BE2C (cell line): ENCODE results near the gene CES2.

ENCODE experiments used
- DNase-seq: peaks from one replicate; pipeline ENCODE4 v3.0.0-alpha.2; 2020
- H3K27me3 ChIP-seq: fragments of 250-450 bp; sonication (Bioruptor Pico); 2 replicates; pipeline ENCODE4 v1.5.1; 2020; ENCODE audit warnings: mild to moderate bottlenecking
- H3K36me3 ChIP-seq: fragments of 250-450 bp; sonication (Bioruptor Pico); 2 replicates; pipeline ENCODE4 v1.5.1; 2020; ENCODE audit warnings: mild to moderate bottlenecking
- H3K4me1 ChIP-seq: fragments of 250-450 bp; sonication (Bioruptor Pico); 2 replicates; pipeline ENCODE4 v1.5.1; 2020
- H3K4me3 ChIP-seq: 2 replicates; pipeline ENCODE4 v1.5.1; 2011; ENCODE audit warnings: low read depth, low read length
- H3K9me3 ChIP-seq: fragments of 250-450 bp; sonication (Bioruptor Pico); 2 replicates; pipeline ENCODE4 v1.5.1; 2020
- TF ChIP-seq, protein P1 (sequence below): IDR thresholded peaks from 2 replicates; pipeline ENCODE4 v1.5.1; 2012; ENCODE audit warnings: mild to moderate bottlenecking, low read depth, low read length

CES2 gene

GRCh38 chr16:66927918-66928649, 7.2 kb upstream of the CES2 start:
- Histone ChIP-seq H3K36me3 (no peaks in the 10 kb centered on the region), H3K9me3 (no peaks in the 10 kb centered on the region), H3K4me1 (peaks cover 12% of the 10 kb centered on the region), H3K4me3 (no peak overlapping the region), H3K27me3 (peaks cover 5% of the 10 kb centered on the region; the same call in 1 of the 2 replicates)
- no peak for DNase-seq
- TF ChIP-seq, protein P1, sequence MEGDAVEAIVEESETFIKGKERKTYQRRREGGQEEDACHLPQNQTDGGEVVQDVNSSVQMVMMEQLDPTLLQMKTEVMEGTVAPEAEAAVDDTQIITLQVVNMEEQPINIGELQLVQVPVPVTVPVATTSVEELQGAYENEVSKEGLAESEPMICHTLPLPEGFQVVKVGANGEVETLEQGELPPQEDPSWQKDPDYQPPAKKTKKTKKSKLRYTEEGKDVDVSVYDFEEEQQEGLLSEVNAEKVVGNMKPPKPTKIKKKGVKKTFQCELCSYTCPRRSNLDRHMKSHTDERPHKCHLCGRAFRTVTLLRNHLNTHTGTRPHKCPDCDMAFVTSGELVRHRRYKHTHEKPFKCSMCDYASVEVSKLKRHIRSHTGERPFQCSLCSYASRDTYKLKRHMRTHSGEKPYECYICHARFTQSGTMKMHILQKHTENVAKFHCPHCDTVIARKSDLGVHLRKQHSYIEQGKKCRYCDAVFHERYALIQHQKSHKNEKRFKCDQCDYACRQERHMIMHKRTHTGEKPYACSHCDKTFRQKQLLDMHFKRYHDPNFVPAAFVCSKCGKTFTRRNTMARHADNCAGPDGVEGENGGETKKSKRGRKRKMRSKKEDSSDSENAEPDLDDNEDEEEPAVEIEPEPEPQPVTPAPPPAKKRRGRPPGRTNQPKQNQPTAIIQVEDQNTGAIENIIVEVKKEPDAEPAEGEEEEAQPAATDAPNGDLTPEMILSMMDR = no peak

DNA sequence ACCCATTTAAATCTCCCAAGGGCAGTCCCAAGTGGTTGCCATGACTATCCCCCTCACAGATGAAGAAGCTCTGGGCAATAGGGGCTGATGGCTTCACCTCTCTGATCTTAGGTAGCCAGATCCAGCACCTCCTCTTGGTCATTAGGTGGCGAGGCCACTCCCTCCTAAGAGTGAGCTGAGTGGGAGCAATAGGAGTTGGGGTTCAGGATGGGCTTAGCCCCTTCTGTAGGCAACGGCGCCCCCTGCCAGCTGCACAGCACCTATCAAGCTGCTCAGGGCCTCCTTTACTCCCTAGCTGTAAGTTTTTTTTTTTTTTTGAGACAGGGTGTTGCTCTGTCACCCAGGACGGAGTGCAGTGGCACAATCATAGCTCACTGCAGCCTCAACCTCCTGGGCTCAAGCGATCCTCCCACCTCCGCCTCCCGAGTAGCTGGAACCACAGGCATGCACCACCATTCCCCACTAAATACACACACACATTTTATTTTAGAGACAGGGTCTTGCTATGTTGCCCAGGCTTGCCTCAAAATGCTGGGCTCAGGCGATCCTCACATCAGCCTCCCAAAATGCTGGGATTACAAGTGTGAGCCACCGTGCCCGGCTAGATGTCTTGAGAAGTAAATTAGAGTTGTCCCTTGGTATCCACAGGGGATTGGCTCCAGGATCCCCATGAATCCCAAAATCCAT, 6.5 kb upstream of the CES2 start:
- H3K4me3 ChIP-seq = no peak overlapping the region
- peaks cover 7% of the 10 kb centered on the region for H3K4me1 ChIP-seq
- TF ChIP-seq, protein P1 = peak; percentile 59
- no peaks in the 10 kb centered on the region for H3K9me3 ChIP-seq
- peak; percentile 60 for DNase-seq
- peaks cover 5% of the 10 kb centered on the region; the same call in 1 of the 2 replicates for H3K27me3 ChIP-seq
- H3K36me3 ChIP-seq = no peaks in the 10 kb centered on the region

DNA sequence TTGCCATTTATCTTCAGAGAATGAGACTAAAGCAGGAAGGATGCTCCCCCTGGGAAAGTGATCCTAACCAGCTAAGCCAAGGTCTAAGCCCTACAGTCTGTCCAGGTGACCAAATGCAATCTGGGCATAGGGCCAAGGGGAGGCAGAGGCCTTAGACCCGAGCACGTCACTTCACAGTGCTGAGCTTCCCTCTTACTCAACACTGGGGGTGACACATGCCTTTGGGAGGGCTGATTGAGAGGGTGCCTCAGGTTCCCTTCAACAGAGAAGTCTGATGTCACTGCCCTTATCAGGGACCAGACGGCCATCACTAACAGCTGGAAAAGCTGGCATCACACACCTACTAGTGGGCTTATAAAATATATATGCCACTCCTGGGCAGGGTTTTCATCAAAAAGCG, 5.1 kb upstream of the CES2 start:
- DNase-seq = peak; percentile 48
- Histone ChIP-seq H3K36me3 (no peaks in the 10 kb centered on the region), H3K4me1 (peaks cover 7% of the 10 kb centered on the region)

GRCh38 chr16:66931665-66932064, 3.7 kb upstream of the CES2 start:
- Histone ChIP-seq H3K4me3 (no peak overlapping the region), H3K36me3 (no peaks in the 10 kb centered on the region), H3K9me3 (no peaks in the 10 kb centered on the region), H3K4me1 (peaks cover 7% of the 10 kb centered on the region), H3K27me3 (no peaks in the 10 kb centered on the region)
- TF ChIP-seq, protein P1 = no peak
- no peak for DNase-seq

More for the DNA sequence above, 5.1 kb upstream of the CES2 start:
- no peaks in the 10 kb centered on the region for H3K9me3 ChIP-seq
- no peaks in the 10 kb centered on the region for H3K27me3 ChIP-seq
- TF ChIP-seq, protein P1 = no peak
- H3K4me3 ChIP-seq = no peak overlapping the region

DNA sequence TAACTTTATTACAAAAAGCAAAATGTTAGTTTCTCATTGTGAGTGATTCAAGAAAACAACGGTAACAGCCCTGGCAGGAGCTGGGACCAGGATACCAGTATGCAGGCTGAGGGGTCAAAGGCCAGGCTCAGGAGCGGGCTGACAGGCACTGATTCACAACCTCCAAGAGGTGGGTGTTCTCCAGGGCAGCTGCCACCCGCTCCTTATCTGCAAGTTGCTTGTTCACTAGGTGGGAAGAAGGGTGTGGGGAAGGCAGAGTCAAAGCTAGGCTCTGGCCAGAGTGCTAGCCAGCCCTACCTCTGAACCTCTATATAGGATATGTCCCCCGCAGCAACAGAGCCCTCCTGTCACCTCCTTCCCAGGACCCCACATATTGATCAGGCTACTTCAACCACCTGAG, 3.2 kb upstream of the CES2 start:
- Histone ChIP-seq H3K36me3 (no peaks in the 10 kb centered on the region), H3K27me3 (no peaks in the 10 kb centered on the region), H3K4me1 (peaks cover 7% of the 10 kb centered on the region), H3K4me3 (no peak overlapping the region), H3K9me3 (no peaks in the 10 kb centered on the region)
- no peak for DNase-seq
- TF ChIP-seq, protein P1 = no peak

- TF ChIP-seq, protein P1 = no peak
- H3K36me3 ChIP-seq = no peaks in the 10 kb centered on the region
- peak overlapping the region; percentile 99 for H3K4me3 ChIP-seq
- H3K4me1 ChIP-seq = no peaks in the 10 kb centered on the region
- H3K27me3 ChIP-seq = no peaks in the 10 kb centered on the region
- DNase-seq = no peak
- H3K9me3 ChIP-seq = no peaks in the 10 kb centered on the region
These were observed 1.6 kb upstream of the CES2 start for GRCh38 chr16:66933776-66934137.
